H9 (cell line): ENCODE data around the gene GPR84. TPM values are rescaled to one million over a fixed set of nuclear protein-coding genes. Genes with fewer than 3 reads are reported as not detected.

Experiments used
- DNase-seq: peaks from one replicate; pipeline ENCODE4 v3.0.0-alpha.2; 2017
- H2AFZ ChIP-seq: one replicate; pipeline ENCODE4 v1.6.1; 2013; ENCODE audit warnings: mild to moderate bottlenecking, low read length, control low read depth, moderate library complexity
- H2AK5ac ChIP-seq: 2 replicates; pipeline ENCODE4 v1.6.1; 2013; ENCODE audit warnings: low read length, control low read depth, mixed read lengths; ENCODE audit not compliant: insufficient read length
- H2BK120ac ChIP-seq: one replicate; pipeline ENCODE4 v1.6.1; 2013; ENCODE audit warnings: low read depth, mild to moderate bottlenecking, low read length, control low read depth, inconsistent platforms; ENCODE audit not compliant: poor library complexity, severe bottlenecking
- H2BK12ac ChIP-seq: 2 replicates; pipeline ENCODE4 v1.6.1; 2013; ENCODE audit warnings: low read length, control low read depth, mixed read lengths, low read depth; ENCODE audit not compliant: insufficient read length
- H2BK15ac ChIP-seq: 2 replicates; pipeline ENCODE4 v1.6.1; 2013; ENCODE audit warnings: low read depth, low read length, control low read depth
- H2BK20ac ChIP-seq: one replicate; pipeline ENCODE4 v1.6.1; 2013; ENCODE audit warnings: low read depth, mild to moderate bottlenecking, low read length, control low read depth, inconsistent platforms; ENCODE audit not compliant: poor library complexity, severe bottlenecking
- H2BK5ac ChIP-seq: 2 replicates; pipeline ENCODE4 v1.6.1; 2013; ENCODE audit warnings: low read length, control low read depth, mixed read lengths; ENCODE audit not compliant: insufficient read length
- H3K14ac ChIP-seq: 2 replicates; pipeline ENCODE4 v1.6.1; 2013; ENCODE audit warnings: low read length, control low read depth; ENCODE audit not compliant: insufficient read depth
- H3K18ac ChIP-seq: 2 replicates; pipeline ENCODE4 v1.6.1; 2013; ENCODE audit warnings: low read depth, mild to moderate bottlenecking, mixed read lengths, low read length, control low read depth; ENCODE audit not compliant: insufficient read length
- H3K23ac ChIP-seq: 2 replicates; pipeline ENCODE4 v1.6.1; 2013; ENCODE audit warnings: low read length, control low read depth, mixed read lengths, low read depth; ENCODE audit not compliant: insufficient read length
- H3K23me2 ChIP-seq: 2 replicates; pipeline ENCODE4 v1.6.1; 2013; ENCODE audit warnings: low read depth, mild to moderate bottlenecking, mixed read lengths, low read length, control low read depth; ENCODE audit not compliant: insufficient read length, poor library complexity, severe bottlenecking
- H3K27ac ChIP-seq: 2 replicates; pipeline ENCODE4 v1.5.1; 2013; ENCODE audit warnings: low read length, control low read depth, mixed read lengths, low read depth; ENCODE audit not compliant: insufficient read length
- H3K27me3 ChIP-seq: 2 replicates; pipeline ENCODE4 v1.6.1; 2013; ENCODE audit warnings: low read length, control low read depth, inconsistent platforms; ENCODE audit not compliant: insufficient read depth
- H3K4ac ChIP-seq: 2 replicates; pipeline ENCODE4 v1.6.1; 2013; ENCODE audit warnings: low read depth, mild to moderate bottlenecking, control low read depth, inconsistent platforms, low read length, moderate library complexity
- H3K4me1 ChIP-seq: 2 replicates; pipeline ENCODE4 v1.6.1; 2013; ENCODE audit warnings: low read length, control low read depth, inconsistent platforms; ENCODE audit not compliant: insufficient read depth
- H3K4me2 ChIP-seq: 2 replicates; pipeline ENCODE4 v1.6.1; 2013; ENCODE audit warnings: low read length, control low read depth, mixed read lengths; ENCODE audit not compliant: insufficient read length, insufficient read depth
- H3K56ac ChIP-seq: 2 replicates; pipeline ENCODE4 v1.6.1; 2013; ENCODE audit warnings: low read depth, mild to moderate bottlenecking, mixed read lengths, low read length, control low read depth; ENCODE audit not compliant: insufficient read length
- H3K79me1 ChIP-seq: 2 replicates; pipeline ENCODE4 v1.6.1; 2013; ENCODE audit warnings: low read depth, mild to moderate bottlenecking, moderate library complexity, low read length, control low read depth, inconsistent platforms; ENCODE audit not compliant: insufficient read depth, poor library complexity, severe bottlenecking
- H3K79me2 ChIP-seq: 2 replicates; pipeline ENCODE4 v1.6.1; 2013; ENCODE audit warnings: low read length, control low read depth, inconsistent platforms; ENCODE audit not compliant: insufficient read depth
- H3K9ac ChIP-seq: 2 replicates; pipeline ENCODE4 v1.6.1; 2013; ENCODE audit warnings: low read length, control low read depth, mixed read lengths; ENCODE audit not compliant: insufficient read length; ENCODE audit errors: extremely low read depth
- H3K9me3 ChIP-seq: one replicate; pipeline ENCODE4 v1.6.1; 2013; ENCODE audit warnings: low read depth, low read length, inconsistent platforms; ENCODE audit not compliant: control insufficient read depth
- H3T11ph ChIP-seq: one replicate; pipeline ENCODE4 v1.6.1; 2013; ENCODE audit warnings: mild to moderate bottlenecking, low read length, control low read depth, inconsistent platforms
- H4K20me1 ChIP-seq: one replicate; pipeline ENCODE4 v1.6.1; 2013; ENCODE audit not compliant: control insufficient read depth, insufficient read length, insufficient read depth
- H4K5ac ChIP-seq: 2 replicates; pipeline ENCODE4 v1.6.1; 2013; ENCODE audit warnings: low read depth, mild to moderate bottlenecking, mixed read lengths, low read length, control low read depth; ENCODE audit not compliant: insufficient read length
- H4K8ac ChIP-seq: replicated peaks from 2 replicates; pipeline ENCODE4 v1.6.1; 2013; ENCODE audit warnings: low read length, control low read depth, mixed read lengths, low read depth; ENCODE audit not compliant: insufficient read length
- H4K91ac ChIP-seq: 2 replicates; pipeline ENCODE4 v1.6.1; 2013; ENCODE audit warnings: low read depth, mild to moderate bottlenecking, moderate library complexity, mixed read lengths, low read length, control low read depth; ENCODE audit not compliant: insufficient read length
- H3K27ac Mint-ChIP-seq, 3 experiments: 2 replicates in 2 of 3; 3 replicates in 1 of 3; pipeline ENCODE4 v1.8.0; 2020 to 2021; ENCODE audit warnings: mixed read lengths in 3 of 3, mild to moderate bottlenecking in 1 of 3, moderate library complexity in 1 of 3
- H3K27me3 Mint-ChIP-seq: 2 replicates; pipeline ENCODE4 v1.8.0; 2021; ENCODE audit warnings: low read depth, mild to moderate bottlenecking, moderate library complexity, mixed read lengths
- H3K36me3 Mint-ChIP-seq, 3 experiments: 2 replicates in 2 of 3; 3 replicates in 1 of 3; pipeline ENCODE4 v1.8.0; 2020 to 2021; ENCODE audit warnings: low read depth in 3 of 3, mixed read lengths in 3 of 3; ENCODE audit not compliant: insufficient read depth in 1 of 3
- H3K4me1 Mint-ChIP-seq, 2 experiments: 2 replicates each; pipeline ENCODE4 v1.8.0; 2020; ENCODE audit warnings: mixed read lengths in 2 of 2
- H3K4me3 Mint-ChIP-seq, 2 experiments: 2 replicates in 1 of 2; 3 replicates in 1 of 2; pipeline ENCODE4 v1.8.0; 2020 to 2021; ENCODE audit warnings: mild to moderate bottlenecking in 2 of 2, mixed read lengths in 2 of 2, moderate library complexity in 1 of 2
- H3K9me3 Mint-ChIP-seq, 2 experiments: 2 replicates in 1 of 2; 3 replicates in 1 of 2; pipeline ENCODE4 v1.8.0; 2020; ENCODE audit warnings: mild to moderate bottlenecking in 2 of 2, mixed read lengths in 2 of 2, moderate library complexity in 1 of 2
- WGBS: extraction: QIAGEN DNeasy Blood & Tissue Kit; methylation state at CpG from one replicate; pipeline ENCODE4 v1.1.7; 2013; ENCODE audit warnings: missing lambda C conversion rate, low lambda C conversion rate, mixed read lengths; ENCODE audit not compliant: insufficient read length; ENCODE audit errors: extremely low coverage; 5-methylcytosine and 5-hydroxymethylcytosine counted together
- total RNA-seq: library from RNA; stranded (reverse); gene quantifications from 2 replicates; pipeline ENCODE4 v1.2.1, GENCODE V29; 2021
- TF ChIP-seq, protein P1 (sequence below): fragments of 200-600 bp; sonication (generic); conservative IDR thresholded peaks from 3 replicates; pipeline ENCODE4 v1.8.0; 2021; ENCODE audit warnings: antibody characterized with exemption, mild to moderate bottlenecking

GPR84 gene
- total RNA-seq, 1 experiment from 2014 or later, result not detected

DNA sequence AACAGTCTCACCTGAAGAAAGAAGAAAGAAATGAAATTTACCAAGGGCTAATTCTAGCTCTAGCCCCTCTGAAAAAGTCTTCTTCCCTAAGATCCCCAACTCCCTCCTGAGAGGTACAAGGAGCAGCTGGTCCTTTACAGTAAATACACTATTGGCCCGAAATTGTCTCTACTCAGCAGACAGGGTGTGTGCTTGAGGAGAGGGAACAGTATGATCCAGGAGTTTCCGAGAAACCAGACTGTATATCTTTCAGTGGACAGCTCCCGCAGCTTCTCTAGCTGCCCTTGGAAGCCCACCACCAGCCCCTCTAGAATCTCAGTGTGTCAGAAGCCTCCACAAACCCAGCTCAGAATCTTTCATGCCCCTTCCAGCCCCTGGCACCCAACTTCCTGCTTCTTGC is 8.1 kb downstream of the GPR84 start:
- Mint-ChIP-seq H3K4me3 (peak overlapping the region in 1 of 2 experiments; percentile 64; a peak in 2 of 5 replicates), H3K27me3 (peaks cover 12% of the 10 kb centered on the region), H3K27ac (peak overlapping the region; percentile 69 to 87 (median 82)), H3K36me3 (no peaks in the 10 kb centered on the region; a peak in 1 of 7 replicates), H3K4me1 (peaks cover 33 to 37% of the 10 kb centered on the region in 2 experiments), H3K9me3 (no peaks in the 10 kb centered on the region)
- H3K27ac ChIP-seq, result no peak overlapping the region
- peak overlapping the region; percentile 22 for H3K4me2 ChIP-seq
- H3K9me3 ChIP-seq, result no peaks in the 10 kb centered on the region
- no peak overlapping the region for H3K9ac ChIP-seq
- no peak overlapping the region for H3K14ac ChIP-seq
- no peak overlapping the region for H2BK5ac ChIP-seq
- H4K20me1 ChIP-seq, result no peaks in the 10 kb centered on the region
- H3K79me2 ChIP-seq, result no peaks in the 10 kb centered on the region
- H2BK20ac ChIP-seq, result no peak overlapping the region
- no peak for DNase-seq
- no peaks in the 10 kb centered on the region for H3K27me3 ChIP-seq
- H3K23me2 ChIP-seq, result peaks cover 19% of the 10 kb centered on the region
- H4K8ac ChIP-seq, result no peak overlapping the region
- H3K4me1 ChIP-seq, result peaks cover 16% of the 10 kb centered on the region
- TF ChIP-seq, protein P1, sequence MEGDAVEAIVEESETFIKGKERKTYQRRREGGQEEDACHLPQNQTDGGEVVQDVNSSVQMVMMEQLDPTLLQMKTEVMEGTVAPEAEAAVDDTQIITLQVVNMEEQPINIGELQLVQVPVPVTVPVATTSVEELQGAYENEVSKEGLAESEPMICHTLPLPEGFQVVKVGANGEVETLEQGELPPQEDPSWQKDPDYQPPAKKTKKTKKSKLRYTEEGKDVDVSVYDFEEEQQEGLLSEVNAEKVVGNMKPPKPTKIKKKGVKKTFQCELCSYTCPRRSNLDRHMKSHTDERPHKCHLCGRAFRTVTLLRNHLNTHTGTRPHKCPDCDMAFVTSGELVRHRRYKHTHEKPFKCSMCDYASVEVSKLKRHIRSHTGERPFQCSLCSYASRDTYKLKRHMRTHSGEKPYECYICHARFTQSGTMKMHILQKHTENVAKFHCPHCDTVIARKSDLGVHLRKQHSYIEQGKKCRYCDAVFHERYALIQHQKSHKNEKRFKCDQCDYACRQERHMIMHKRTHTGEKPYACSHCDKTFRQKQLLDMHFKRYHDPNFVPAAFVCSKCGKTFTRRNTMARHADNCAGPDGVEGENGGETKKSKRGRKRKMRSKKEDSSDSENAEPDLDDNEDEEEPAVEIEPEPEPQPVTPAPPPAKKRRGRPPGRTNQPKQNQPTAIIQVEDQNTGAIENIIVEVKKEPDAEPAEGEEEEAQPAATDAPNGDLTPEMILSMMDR, result no peak
- no peak overlapping the region for H2BK12ac ChIP-seq
- no peak overlapping the region for H3K23ac ChIP-seq
- no peak overlapping the region for H4K5ac ChIP-seq
- no peak overlapping the region for H3K4ac ChIP-seq
- no peak overlapping the region for H3T11ph ChIP-seq
- WGBS, result no CpG with 5 or more reads among the region's 3 CpGs
- no peak overlapping the region for H2AK5ac ChIP-seq
- H3K18ac ChIP-seq, result no peak overlapping the region
- H4K91ac ChIP-seq, result no peak overlapping the region
- no peak overlapping the region for H3K56ac ChIP-seq
- H3K79me1 ChIP-seq, result no peaks in the 10 kb centered on the region
- H2BK15ac ChIP-seq, result no peak overlapping the region
- no peak overlapping the region for H2BK120ac ChIP-seq
- no peak overlapping the region for H2AFZ ChIP-seq
